Measurements from ENCODE around the gene RABGEF1. TPM values are rescaled to one million over a fixed set of nuclear protein-coding genes. Genes with fewer than 3 reads are reported as not detected.
"Not testable (repeated sequence)": the region's sequence is repeated elsewhere in the genome, so short reads cannot be mapped to it uniquely, and the experiment has no call there.

Gene RABGEF1
- polyA plus RNA-seq, 3 donors = 30.4 to 39.0 (median 32.6) TPM

GRCh38 chr7:66779669-66780409 lies 39.3 kb downstream of the RABGEF1 start:
- no peak for DNase-seq (ENCODE audit: extremely low read depth in 1 of 11, low read depth in 9 of 11, low spot score in 4 of 11)

GRCh38 chr7:66781408-66782090 lies 41.0 kb downstream of the RABGEF1 start:
- no peak for DNase-seq (ENCODE audit: extremely low read depth in 1 of 11, low read depth in 9 of 11, low spot score in 4 of 11)

GRCh38 chr7:66782875-66783274 lies 42.3 kb downstream of the RABGEF1 start:
- DNase-seq (ENCODE audit: extremely low read depth in 1 of 11, low read depth in 9 of 11, low spot score in 4 of 11) = not testable (repeated sequence)

GRCh38 chr7:66783887-66784595 lies 43.5 kb downstream of the RABGEF1 start:
- DNase-seq (ENCODE audit: extremely low read depth in 1 of 11, low read depth in 9 of 11, low spot score in 4 of 11) = not testable (repeated sequence)

GRCh38 chr7:66790196-66790595 lies 49.7 kb downstream of the RABGEF1 start:
- DNase-seq (ENCODE audit: extremely low read depth in 1 of 11, low read depth in 9 of 11, low spot score in 4 of 11) = no peak

- no peak for DNase-seq (ENCODE audit: extremely low read depth in 1 of 11, low read depth in 9 of 11, low spot score in 4 of 11)
These were observed 50.2 kb downstream of the RABGEF1 start for GRCh38 chr7:66790725-66791124.

GRCh38 chr7:66800591-66800990 lies 60.1 kb downstream of the RABGEF1 start:
- DNase-seq (ENCODE audit: extremely low read depth in 1 of 11, low read depth in 9 of 11, low spot score in 4 of 11) = no peak

- no peak for DNase-seq (ENCODE audit: extremely low read depth in 1 of 11, low read depth in 9 of 11, low spot score in 4 of 11)
These were observed 63.5 kb downstream of the RABGEF1 start for GRCh38 chr7:66804001-66804400.

DNA sequence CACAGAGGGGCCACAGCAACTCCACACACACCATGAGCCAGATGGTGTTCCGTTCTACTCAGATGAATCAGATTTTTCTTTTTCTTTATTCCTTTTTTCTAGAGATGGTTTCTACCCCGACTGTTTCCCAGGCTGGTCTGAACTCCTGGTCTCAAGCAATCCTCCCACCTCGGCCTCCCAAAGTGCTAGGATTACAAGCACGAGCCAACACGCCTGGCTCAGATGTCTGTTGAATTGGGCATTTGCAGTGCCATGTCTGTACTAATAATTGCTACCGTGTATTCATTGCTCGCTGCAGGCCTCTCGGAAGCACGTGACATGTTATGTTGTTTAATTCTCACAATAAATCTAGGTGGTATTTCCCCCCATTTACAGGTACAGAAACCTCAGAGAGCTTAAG lies 67.2 kb downstream of the RABGEF1 start:
- no peak for DNase-seq (ENCODE audit: extremely low read depth in 1 of 11, low read depth in 9 of 11, low spot score in 4 of 11)

DNA sequence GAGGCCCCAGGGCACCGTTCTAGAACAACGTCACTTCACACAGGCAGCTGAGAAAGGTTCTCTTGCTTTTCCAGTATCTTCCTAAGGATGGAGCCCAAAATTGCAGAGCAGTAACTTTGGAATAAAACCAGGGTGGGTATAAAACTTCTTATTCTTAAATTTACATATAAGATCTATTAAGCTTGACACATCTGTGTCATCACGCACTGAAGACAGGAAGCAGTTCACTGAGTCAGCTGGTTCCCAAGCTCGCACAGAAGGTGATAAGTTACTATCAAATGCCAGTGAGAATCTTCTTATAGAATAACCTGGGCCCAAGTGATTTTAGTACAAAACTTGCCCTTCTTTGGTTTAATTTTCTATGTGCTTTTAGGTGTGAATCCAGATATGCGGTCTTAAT lies 70.2 kb downstream of the RABGEF1 start:
- no peak for DNase-seq (ENCODE audit: extremely low read depth in 1 of 11, low read depth in 9 of 11, low spot score in 4 of 11)

- not testable (repeated sequence) for DNase-seq (ENCODE audit: extremely low read depth in 1 of 11, low read depth in 9 of 11, low spot score in 4 of 11)
These were observed 74.8 kb downstream of the RABGEF1 start for GRCh38 chr7:66815186-66815875.

GRCh38 chr7:66815951-66816350 lies 75.4 kb downstream of the RABGEF1 start:
- DNase-seq (ENCODE audit: extremely low read depth in 1 of 11, low read depth in 9 of 11, low spot score in 4 of 11) = no peak

- DNase-seq (ENCODE audit: extremely low read depth in 1 of 11, low read depth in 9 of 11, low spot score in 4 of 11) = not testable (repeated sequence)
These were observed 76.1 kb downstream of the RABGEF1 start for GRCh38 chr7:66816658-66817057.

DNA sequence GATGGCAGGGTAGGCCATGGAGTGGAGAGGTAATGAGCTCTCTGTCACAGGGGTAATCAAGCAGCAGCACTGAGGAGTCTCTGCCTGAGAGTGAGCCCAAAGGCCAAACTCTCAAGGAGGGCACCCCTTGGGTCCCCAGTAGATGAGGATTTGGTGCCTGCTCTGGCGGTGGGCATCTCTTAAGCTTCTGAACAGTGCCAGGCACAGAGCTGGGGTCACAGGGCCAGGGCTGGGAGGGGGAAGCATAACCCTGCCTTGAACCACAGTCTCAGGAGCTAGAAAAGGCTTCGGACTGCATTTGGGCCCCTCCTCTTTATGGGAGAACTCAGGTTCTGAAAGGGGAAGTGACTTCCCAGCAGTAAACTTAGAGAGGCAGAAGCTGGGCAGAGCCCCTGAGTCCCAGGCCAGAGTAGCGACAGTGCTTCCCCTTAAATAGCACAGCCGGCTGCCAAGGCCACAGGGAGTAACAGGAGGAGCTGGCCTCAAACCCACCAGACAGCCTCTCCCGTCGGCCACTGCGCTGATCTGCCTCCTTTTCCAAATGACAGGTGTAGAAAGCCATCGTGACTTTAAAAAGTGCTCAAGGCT lies 76.8 kb downstream of the RABGEF1 start:
- not testable (repeated sequence) for DNase-seq (ENCODE audit: extremely low read depth in 1 of 11, low read depth in 9 of 11, low spot score in 4 of 11)

- not testable (repeated sequence) for DNase-seq (ENCODE audit: extremely low read depth in 1 of 11, low read depth in 9 of 11, low spot score in 4 of 11)
These were observed 77.4 kb downstream of the RABGEF1 start for GRCh38 chr7:66817956-66818355.

DNA sequence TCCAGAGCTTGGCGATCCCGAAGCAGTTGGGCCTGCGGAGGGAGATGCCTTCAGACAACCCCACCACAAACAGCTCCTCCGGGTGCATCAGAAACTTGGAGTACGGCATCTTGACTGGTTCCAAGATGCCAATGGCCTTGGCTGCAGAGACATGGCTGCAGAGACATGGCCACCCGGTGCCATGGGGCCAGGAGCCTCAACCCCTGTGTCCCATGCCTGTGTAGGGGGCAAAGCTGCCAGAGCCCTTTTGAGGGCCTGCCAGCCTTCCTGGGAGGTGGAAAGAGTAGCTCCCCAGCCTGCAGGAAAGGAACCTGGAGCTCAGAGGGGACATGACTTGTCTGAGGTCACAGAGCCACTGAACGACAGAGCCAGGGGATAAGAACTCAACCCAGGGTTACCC lies 83.5 kb downstream of the RABGEF1 start:
- DNase-seq (ENCODE audit: extremely low read depth in 1 of 11, low read depth in 9 of 11, low spot score in 4 of 11) = no peak

DNA sequence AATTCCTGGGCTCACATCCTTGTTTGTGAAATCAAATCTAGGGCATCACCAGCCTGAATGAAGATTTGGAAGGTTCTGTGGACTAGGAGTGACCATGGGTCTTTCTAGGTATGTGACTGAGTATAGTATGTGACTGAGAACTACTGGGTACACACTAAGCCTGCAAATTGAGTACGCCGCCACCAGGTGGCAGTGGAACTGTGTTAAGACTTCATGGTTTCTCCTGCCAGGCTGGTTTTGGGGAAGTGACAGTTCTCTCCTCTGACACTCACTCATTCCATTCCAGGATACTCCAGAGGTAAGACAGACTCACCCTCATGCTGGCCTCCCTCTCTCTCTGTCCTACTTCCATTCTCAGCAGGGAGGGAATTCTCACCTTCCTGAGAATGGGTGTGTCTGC lies 85.0 kb downstream of the RABGEF1 start:
- not testable (repeated sequence) for DNase-seq (ENCODE audit: extremely low read depth in 1 of 11, low read depth in 9 of 11, low spot score in 4 of 11)

- DNase-seq (ENCODE audit: extremely low read depth in 1 of 11, low read depth in 9 of 11, low spot score in 4 of 11) = no peak
These were observed 86.1 kb downstream of the RABGEF1 start for GRCh38 chr7:66826649-66827048.

GRCh38 chr7:66830976-66831375 lies 90.4 kb downstream of the RABGEF1 start:
- DNase-seq (ENCODE audit: extremely low read depth in 1 of 11, low read depth in 9 of 11, low spot score in 4 of 11) = not testable (repeated sequence)
